Psoas muscle (tissue), 8 donors: ENCODE measurements around the gene SEPHS1. TPM values are rescaled to one million over a fixed set of nuclear protein-coding genes. Genes with fewer than 3 reads are reported as not detected.

Source experiments
- ATAC-seq, 4 donors: fragments of 200-7000 bp; cut with Tn5 transposase; one replicate each; pipeline ENCODE4 v1.9.1; 2020; ENCODE audit warnings: moderate library complexity in 3 of 4, mild to moderate bottlenecking in 2 of 4
- DNase-seq, 2 donors: peaks; one replicate each; pipeline ENCODE4 v3.0.0-alpha.2; 2020
- H3K27ac ChIP-seq: fragments of 200-600 bp; one replicate; pipeline ENCODE4 v1.8.0; 2022
- H3K27me3 ChIP-seq, 3 donors: fragments of 200-600 bp in 1 of 3; one replicate each; pipeline versions ENCODE4 v1.6.1 to v1.8.0; 2013 to 2022; ENCODE audit warnings: low read length in 2 of 3, mild to moderate bottlenecking in 2 of 3, moderate library complexity in 1 of 3; ENCODE audit not compliant: insufficient read depth in 3 of 3
- H3K36me3 ChIP-seq, 2 donors: fragments of 200-600 bp in 1 of 2; one replicate each; pipeline versions ENCODE4 v1.6.1 to v1.8.0; 2013 to 2022; ENCODE audit warnings: low read depth in 1 of 2, mild to moderate bottlenecking in 1 of 2, moderate library complexity in 1 of 2; ENCODE audit not compliant: insufficient read depth in 1 of 2
- H3K4me1 ChIP-seq: fragments of 200-600 bp; one replicate; pipeline ENCODE4 v1.8.0; 2022
- H3K4me3 ChIP-seq: fragments of 200-600 bp; one replicate; pipeline ENCODE4 v1.8.0; 2022; ENCODE audit warnings: mild to moderate bottlenecking
- H3K9me3 ChIP-seq: fragments of 200-600 bp; one replicate; pipeline ENCODE4 v1.8.0; 2022
- WGBS, 3 donors: extraction: QIAGEN DNeasy Blood & Tissue Kit; methylation state at CpG; one replicate each; pipeline versions ENCODE4 v1.1.6 to v1.1.7; 2013; 5-methylcytosine and 5-hydroxymethylcytosine counted together
- intact Hi-C, 2 donors: fragments of 100-400 bp; cut with DNase I; formaldehyde crosslinking; loops; one replicate each; pipeline versions ENCODE4 v1.11.0 to v1.14.2; 2022
- long read RNA-seq, 2 donors: library from polyadenylated mRNA; unstranded; transcript quantifications; one replicate each; pipeline ENCODE4 v2.0.0, GENCODE V29; 2021
- polyA plus RNA-seq, 3 donors: library from polyadenylated mRNA; stranded (reverse); fragments of 200-250 nt; gene quantifications; one replicate each; pipeline ENCODE4 v1.2.3, GENCODE V29; 2013
- total RNA-seq, 4 donors: library from RNA; stranded (reverse); fragmentation: NEBNext Ultra II Directional in 2 of 4; extraction: Animal tissue kit (Norgen Biotek cat#: 25700) in 2 of 4; gene quantifications; one replicate each; pipeline versions ENCODE4 v1.2.1 to v1.2.4, GENCODE V29; 2021 to 2023
- TF ChIP-seq, protein P1 (sequence below): fragments of 200-600 bp; IDR thresholded peaks from one replicate; pipeline ENCODE4 v1.8.0; 2022; ENCODE audit warnings: antibody characterized with exemption
- donor health status: healthy with polysubstance abuse.
- donor health status: DM: no; HTN: no; CAD: no; lungs with moderate emphysema.
- donor health status: Bipolar disorder and iron deficiency.
- donor health status: healthy.
- donor health status: DM: yes; HTN: yes; CAD: no.
- donor health status: DM: no; HTN: no; CAD: no.
- donor health status: DM: no; HTN: no; CAD: no.
- donor health status: DM: yes; HTN: yes; CAD: no.

The SEPHS1 gene, protein sequence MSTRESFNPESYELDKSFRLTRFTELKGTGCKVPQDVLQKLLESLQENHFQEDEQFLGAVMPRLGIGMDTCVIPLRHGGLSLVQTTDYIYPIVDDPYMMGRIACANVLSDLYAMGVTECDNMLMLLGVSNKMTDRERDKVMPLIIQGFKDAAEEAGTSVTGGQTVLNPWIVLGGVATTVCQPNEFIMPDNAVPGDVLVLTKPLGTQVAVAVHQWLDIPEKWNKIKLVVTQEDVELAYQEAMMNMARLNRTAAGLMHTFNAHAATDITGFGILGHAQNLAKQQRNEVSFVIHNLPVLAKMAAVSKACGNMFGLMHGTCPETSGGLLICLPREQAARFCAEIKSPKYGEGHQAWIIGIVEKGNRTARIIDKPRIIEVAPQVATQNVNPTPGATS
- total RNA-seq (10 to 100 TPM; 25.1 to 27.1 (median 25.5) TPM), polyA plus RNA-seq (10 to 100 TPM; 29.1 to 61.0 (median 29.1) TPM)
- long read RNA-seq, donor 1, transcript SEPHS1-201 (9 exons, 3,273 nt) = major isoform, 17 of 32 reads
- long read RNA-seq, donor 1, partial matches to known transcripts = 1 of 32 reads
- long read RNA-seq, donor 1, other reads (novel, unspliced or antisense) = 13 of 32 reads
- long read RNA-seq, donor 2, transcript SEPHS1-201 (9 exons, 3,273 nt) = major isoform, 24 of 89 reads
- long read RNA-seq, donor 2, partial matches to known transcripts = 6 of 89 reads
- long read RNA-seq, donor 2, other reads (novel, unspliced or antisense) = 59 of 89 reads

DNA sequence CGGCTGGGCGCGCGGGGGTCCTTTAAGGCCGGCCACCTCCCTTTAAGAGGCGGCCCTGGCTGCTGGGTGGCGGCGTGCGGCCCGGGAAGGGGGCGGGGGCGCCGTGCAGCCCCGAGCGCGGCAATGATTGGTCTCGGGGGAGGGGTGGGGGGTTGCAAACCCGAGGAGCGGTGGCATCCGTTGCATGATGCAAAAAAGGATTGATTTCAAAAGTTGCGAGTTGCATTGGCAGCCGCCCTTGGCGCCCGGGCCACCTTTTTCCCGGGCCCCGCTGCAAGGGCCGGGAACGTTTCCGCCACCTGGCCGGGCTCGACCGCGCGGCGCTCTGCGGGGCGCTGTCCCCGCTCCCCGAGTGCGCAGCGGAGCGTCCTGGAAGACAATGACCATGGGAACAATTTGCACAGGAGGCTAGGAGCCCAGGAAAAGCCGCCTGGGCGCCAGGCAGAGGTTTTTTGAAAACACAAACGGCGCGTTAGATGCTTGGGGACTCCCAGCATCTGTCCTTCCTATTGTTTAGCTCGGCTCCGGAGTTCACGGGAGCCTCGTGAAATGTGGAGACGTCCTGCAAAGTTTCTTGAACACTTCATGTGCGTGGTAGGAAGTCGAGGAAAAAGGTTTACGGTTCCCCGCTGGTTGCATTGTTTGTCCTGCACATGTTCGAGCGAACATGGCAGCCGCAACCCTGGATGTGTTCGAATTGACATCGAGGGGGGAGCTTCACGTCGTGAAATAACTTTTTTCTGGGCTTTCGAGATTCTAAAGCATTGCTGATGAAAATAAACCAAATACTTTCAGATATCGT is at the start of gene SEPHS1:
TSS of gene SEPHS1 (minus strand) at position 78 of the 802 bp plus-strand sequence. CDS start 3,343 bp downstream, outside the sequence.
- DNase-seq (peak; percentile 85 to 92), ATAC-seq (peak; percentile 79 to 91 (median 90))
- no peaks in the 10 kb centered on the region for H3K9me3 ChIP-seq
- H3K4me1 ChIP-seq = peaks cover 15% of the 10 kb centered on the region
- WGBS, 3 donors = 0 to 1% (median 1%) methylated on average over 57 to 65 of the region's 65 CpGs
- TF ChIP-seq, protein P1, sequence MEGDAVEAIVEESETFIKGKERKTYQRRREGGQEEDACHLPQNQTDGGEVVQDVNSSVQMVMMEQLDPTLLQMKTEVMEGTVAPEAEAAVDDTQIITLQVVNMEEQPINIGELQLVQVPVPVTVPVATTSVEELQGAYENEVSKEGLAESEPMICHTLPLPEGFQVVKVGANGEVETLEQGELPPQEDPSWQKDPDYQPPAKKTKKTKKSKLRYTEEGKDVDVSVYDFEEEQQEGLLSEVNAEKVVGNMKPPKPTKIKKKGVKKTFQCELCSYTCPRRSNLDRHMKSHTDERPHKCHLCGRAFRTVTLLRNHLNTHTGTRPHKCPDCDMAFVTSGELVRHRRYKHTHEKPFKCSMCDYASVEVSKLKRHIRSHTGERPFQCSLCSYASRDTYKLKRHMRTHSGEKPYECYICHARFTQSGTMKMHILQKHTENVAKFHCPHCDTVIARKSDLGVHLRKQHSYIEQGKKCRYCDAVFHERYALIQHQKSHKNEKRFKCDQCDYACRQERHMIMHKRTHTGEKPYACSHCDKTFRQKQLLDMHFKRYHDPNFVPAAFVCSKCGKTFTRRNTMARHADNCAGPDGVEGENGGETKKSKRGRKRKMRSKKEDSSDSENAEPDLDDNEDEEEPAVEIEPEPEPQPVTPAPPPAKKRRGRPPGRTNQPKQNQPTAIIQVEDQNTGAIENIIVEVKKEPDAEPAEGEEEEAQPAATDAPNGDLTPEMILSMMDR = no peak
- H3K4me3 ChIP-seq = peak within 1 kb of the TSS; percentile 90
- H3K27me3 ChIP-seq = peaks cover 0 to 2% (median 0%) of the 10 kb centered on the region in 3 donors
- no peaks in the 10 kb centered on the region for H3K36me3 ChIP-seq
- intact Hi-C loops = loop anchor here in 1 of 2 donors (5.0 kb wide), 1 partner anchor 46 kb away; the partner anchor contains the start of gene PHYH
- peak within 1 kb of the TSS; percentile 94 for H3K27ac ChIP-seq

DNA sequence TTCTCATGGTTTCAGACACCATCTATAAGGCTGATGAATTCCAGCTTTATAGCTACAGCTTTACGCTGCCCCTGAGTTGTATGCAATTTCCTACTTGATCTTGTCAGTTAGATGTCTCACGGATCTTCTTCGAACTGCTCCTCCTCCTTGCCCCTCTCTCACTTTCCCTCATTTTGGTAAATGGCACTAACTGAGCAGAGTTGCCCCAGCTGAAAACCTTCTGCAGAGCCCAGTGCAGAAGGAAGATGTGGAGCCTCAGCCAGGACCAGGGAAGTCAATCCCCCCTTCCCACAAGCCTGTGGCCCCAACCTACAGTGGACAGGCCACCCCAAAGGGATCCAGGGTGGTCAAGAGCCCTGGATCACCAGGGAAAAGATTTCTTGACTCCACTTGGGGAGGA is 49.0 kb upstream of the SEPHS1 start:
- no peak overlapping the region for H3K4me3 ChIP-seq
- TF ChIP-seq, protein P1 = no peak
- intact Hi-C loops = no loop called here
- DNase-seq (no peak), ATAC-seq (no peak)
- H3K4me1 ChIP-seq = no peaks in the 10 kb centered on the region
- peaks cover 0 to 3% (median 3%) of the 10 kb centered on the region in 3 donors for H3K27me3 ChIP-seq
- no peaks in the 10 kb centered on the region for H3K9me3 ChIP-seq
- H3K27ac ChIP-seq = no peak overlapping the region
- 93 to 100% (median 94%) methylated on average over 3 of the region's 3 CpGs for WGBS, 3 donors
- H3K36me3 ChIP-seq = no peaks in the 10 kb centered on the region

DNA sequence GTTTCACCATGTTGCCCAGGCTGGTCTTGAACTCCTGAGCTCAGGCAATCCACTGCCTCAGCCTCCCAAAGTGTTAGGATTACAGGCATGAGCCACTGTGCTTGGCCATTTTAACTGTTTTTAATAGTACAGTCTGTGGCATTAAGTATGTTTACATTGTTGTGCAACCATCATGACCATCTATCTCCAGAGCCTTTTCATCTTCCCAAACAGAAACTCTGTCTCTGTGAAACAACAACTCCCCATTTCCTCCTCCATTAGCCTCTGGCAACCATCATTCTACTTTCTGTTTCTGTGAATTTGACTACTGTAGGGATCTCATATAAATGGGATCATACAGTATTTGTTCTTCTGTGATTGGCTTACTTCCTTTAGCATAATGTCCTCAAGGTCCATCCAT is 48.3 kb upstream of the SEPHS1 start:
- DNase-seq (no peak), ATAC-seq (no peak)
- Histone ChIP-seq H3K4me1 (no peaks in the 10 kb centered on the region), H3K27me3 (peaks cover 0 to 3% (median 2%) of the 10 kb centered on the region in 3 donors), H3K36me3 (no peaks in the 10 kb centered on the region), H3K9me3 (no peaks in the 10 kb centered on the region), H3K4me3 (no peak overlapping the region), H3K27ac (no peak overlapping the region)
- intact Hi-C loops = no loop called here
- TF ChIP-seq, protein P1 = no peak

DNA sequence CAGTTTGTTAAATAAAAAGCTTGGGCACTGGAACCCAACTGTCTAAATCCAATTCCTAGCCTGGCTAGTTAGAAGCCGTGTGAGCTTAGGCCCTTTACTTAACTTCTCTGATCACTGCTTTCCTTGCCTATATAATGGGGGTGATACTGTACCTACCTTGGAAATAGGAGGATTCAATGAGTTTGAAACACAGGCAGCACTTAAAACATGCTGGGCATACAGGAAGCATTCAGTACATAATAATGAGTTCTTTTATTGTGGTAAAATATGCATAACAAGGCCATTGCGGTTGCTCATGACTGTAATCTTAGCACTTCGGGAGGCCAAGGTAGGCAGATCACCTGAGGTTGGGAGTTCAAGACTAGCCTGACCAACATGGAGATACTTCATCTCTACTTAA is 47.4 kb upstream of the SEPHS1 start:
- no peaks in the 10 kb centered on the region for H3K36me3 ChIP-seq
- ATAC-seq = no peak
- no peak overlapping the region for H3K4me3 ChIP-seq
- H3K9me3 ChIP-seq = no peaks in the 10 kb centered on the region
- H3K4me1 ChIP-seq = no peaks in the 10 kb centered on the region
- TF ChIP-seq, protein P1 = no peak
- WGBS, 3 donors = 85 to 87% (median 86%) methylated on average over 3 of the region's 3 CpGs
- H3K27me3 ChIP-seq = peaks cover 0 to 3% (median 0%) of the 10 kb centered on the region in 3 donors
- no peak for DNase-seq
- no peak overlapping the region for H3K27ac ChIP-seq
- intact Hi-C loops = no loop called here
